Liver (tissue), 9 donors: ENCODE measurements around the gene FMN2. TPM values are rescaled to one million over a fixed set of nuclear protein-coding genes. Genes with fewer than 3 reads are reported as not detected.
"Not testable (repeated sequence)": the region's sequence is repeated elsewhere in the genome, so short reads cannot be mapped to it uniquely, and the experiment has no call there.

ENCODE experiments used
- DNase-seq: peaks from one replicate; pipeline ENCODE4 v3.0.0-alpha.2; 2017; ENCODE audit warnings: low spot score
- H3K27ac ChIP-seq, 2 donors: one replicate each; pipeline ENCODE4 v1.7.0; 2013; ENCODE audit warnings: inconsistent platforms in 2 of 2, low read length in 2 of 2, control low read depth in 1 of 2, low read depth in 1 of 2, mild to moderate bottlenecking in 1 of 2
- H3K27me3 ChIP-seq, 4 donors: one replicate each; pipeline versions ENCODE4 v1.6.1 to v1.7.0; 2013; ENCODE audit warnings: low read length in 3 of 4, inconsistent platforms in 1 of 4, mild to moderate bottlenecking in 1 of 4, moderate library complexity in 1 of 4; ENCODE audit not compliant: control insufficient read depth in 4 of 4, insufficient read depth in 4 of 4
- H3K36me3 ChIP-seq, 4 donors: one replicate each; pipeline versions ENCODE4 v1.6.1 to v1.7.0; 2013; ENCODE audit warnings: low read length in 3 of 4, mild to moderate bottlenecking in 3 of 4, low read depth in 1 of 4, moderate library complexity in 1 of 4; ENCODE audit not compliant: control insufficient read depth in 4 of 4, insufficient read depth in 3 of 4
- H3K4me1 ChIP-seq, 4 donors: one replicate each; pipeline versions ENCODE4 v1.6.1 to v1.7.0; 2013; ENCODE audit warnings: low read length in 3 of 4, mild to moderate bottlenecking in 3 of 4, moderate library complexity in 1 of 4; ENCODE audit not compliant: control insufficient read depth in 4 of 4, insufficient read depth in 4 of 4
- H3K4me3 ChIP-seq, 3 donors: one replicate each; pipeline versions ENCODE4 v1.6.1 to v1.7.0; 2013; ENCODE audit warnings: low read length in 3 of 3, control low read depth in 1 of 3, low read depth in 1 of 3, mild to moderate bottlenecking in 1 of 3
- H3K9ac ChIP-seq, 2 donors: one replicate each; pipeline ENCODE4 v1.7.0; 2013; ENCODE audit warnings: low read length in 2 of 2, mild to moderate bottlenecking in 2 of 2, moderate library complexity in 2 of 2, control low read depth in 1 of 2, low read depth in 1 of 2
- H3K9me3 ChIP-seq, 4 donors: one replicate each; pipeline versions ENCODE4 v1.6.1 to v1.7.0; 2013; ENCODE audit warnings: low read length in 3 of 4; ENCODE audit not compliant: control insufficient read depth in 4 of 4
- ATF3 ChIP-seq: IDR thresholded peaks from 2 replicates; pipeline ENCODE4 v1.6.1; 2016; ENCODE audit warnings: antibody characterized with exemption
- CTCF ChIP-seq: fragments of 150-350 bp; IDR thresholded peaks from 2 replicates; pipeline ENCODE4 v1.5.1; 2017; ENCODE audit warnings: improper control_type of control experiment, low read depth, low read length; ENCODE audit not compliant: missing input control
- EGR1 ChIP-seq, 2 donors: IDR thresholded peaks; 2 replicates each; pipeline ENCODE4 v1.6.1; 2016 to 2018; ENCODE audit warnings: antibody characterized with exemption in 2 of 2, low read depth in 2 of 2
- GABPA ChIP-seq, 2 donors: IDR thresholded peaks in 1 of 2; conservative IDR thresholded peaks in 1 of 2; 2 replicates each; pipeline ENCODE4 v1.6.1; 2016; ENCODE audit warnings: antibody characterized with exemption in 2 of 2, mild to moderate bottlenecking in 1 of 2, moderate library complexity in 1 of 2
- HNF4A ChIP-seq, 2 donors: conservative IDR thresholded peaks; 2 replicates each; pipeline ENCODE4 v1.6.1; 2016; ENCODE audit warnings: antibody characterized with exemption in 2 of 2, mild to moderate bottlenecking in 2 of 2
- HNF4G ChIP-seq: IDR thresholded peaks from 2 replicates; pipeline ENCODE4 v1.6.1; 2016; ENCODE audit warnings: antibody characterized with exemption
- JUND ChIP-seq, 2 donors: IDR thresholded peaks; 2 replicates each; pipeline ENCODE4 v1.6.1; 2016; ENCODE audit warnings: antibody characterized with exemption in 2 of 2
- RAD21 ChIP-seq, 2 donors: IDR thresholded peaks; 2 replicates each; pipeline ENCODE4 v1.6.1; 2016; ENCODE audit warnings: antibody characterized with exemption in 2 of 2, mild to moderate bottlenecking in 2 of 2
- REST ChIP-seq: IDR thresholded peaks from 2 replicates; pipeline ENCODE4 v1.6.1; 2016; ENCODE audit warnings: antibody characterized with exemption, mild to moderate bottlenecking
- RXRA ChIP-seq, 2 donors: IDR thresholded peaks; 2 replicates each; pipeline ENCODE4 v1.6.1; 2017 to 2018; ENCODE audit warnings: antibody characterized with exemption in 2 of 2, mild to moderate bottlenecking in 1 of 2
- YY1 ChIP-seq: IDR thresholded peaks from 2 replicates; pipeline ENCODE4 v1.6.1; 2016; ENCODE audit warnings: antibody characterized with exemption, mild to moderate bottlenecking
- ZBTB33 ChIP-seq: IDR thresholded peaks from 2 replicates; pipeline ENCODE4 v1.6.1; 2016; ENCODE audit warnings: antibody characterized with exemption
- WGBS: extraction: QIAGEN DNeasy Blood & Tissue Kit; methylation state at CpG from one replicate; pipeline ENCODE4 v1.1.7; 2013; 5-methylcytosine and 5-hydroxymethylcytosine counted together
- polyA plus RNA-seq, 2 donors: library from polyadenylated mRNA; stranded (reverse) in 1 of 2; unstranded in 1 of 2; fragments of 200-250 nt in 1 of 2; fragments of >200 nt in 1 of 2; fragmentation: Nextera tagmentation in 1 of 2; extraction: Ambion mirVana in 1 of 2; gene quantifications; one replicate each; pipeline versions ENCODE4 v1.2.1 to v1.2.3, GENCODE V29; 2013 to 2015
- total RNA-seq, 2 donors: library from RNA; depleted of rRNA; stranded (reverse); fragments of >200 nt; gene quantifications; one replicate each; pipeline ENCODE4 v1.2.3, GENCODE V29; 2014
- donor health status: healthy.
- donor health status: healthy.
- donor health status: healthy.
- donor health status: healthy.
- donor health status: healthy.

The FMN2 gene
- total and polyA plus RNA-seq, 4 donors = 0.17 TPM; not detected in 3

- TF ChIP-seq REST (no peak), HNF4G (no peak), RXRA (IDR thresholded peaks at IDR 0.05) (no peak), JUND (IDR thresholded peaks at IDR 0.05) (no peak)
Observed at GRCh38 chr1:240271081-240271480, 179.4 kb downstream of the FMN2 start (continued).

- DNase-seq = no peak
- H3K36me3 ChIP-seq = no peaks in the 10 kb centered on the region
- no peaks in the 10 kb centered on the region for H3K27me3 ChIP-seq
- TF ChIP-seq RAD21 (IDR thresholded peaks at IDR 0.05) (no peak), JUND (IDR thresholded peaks at IDR 0.05) (no peak), GABPA (IDR thresholded peaks at IDR 0.05 in 1 of 2, conservative IDR thresholded peaks at IDR 0.05 in 1 of 2) (no peak), CTCF (no peak)
- no peak overlapping the region for H3K9ac ChIP-seq
- H3K4me3 ChIP-seq = no peak overlapping the region
- no peaks in the 10 kb centered on the region for H3K4me1 ChIP-seq
- no peak overlapping the region for H3K27ac ChIP-seq
- peaks cover 0 to 7% (median 0%) of the 10 kb centered on the region in 4 donors for H3K9me3 ChIP-seq
- WGBS = 71% methylated on average over 5 of the region's 5 CpGs
Observed at GRCh38 chr1:240274569-240274968, 182.9 kb downstream of the FMN2 start.

- not testable (repeated sequence) for H3K9me3 ChIP-seq, H3K27ac ChIP-seq, DNase-seq, H3K9ac ChIP-seq, H3K27me3 ChIP-seq, H3K36me3 ChIP-seq, H3K4me1 ChIP-seq, H3K4me3 ChIP-seq
Observed at GRCh38 chr1:240275219-240275618, 183.5 kb downstream of the FMN2 start.

- Histone ChIP-seq H3K9me3 (no peaks in the 10 kb centered on the region), H3K27me3 (no peaks in the 10 kb centered on the region), H3K4me3 (no peak overlapping the region), H3K36me3 (no peaks in the 10 kb centered on the region), H3K4me1 (no peaks in the 10 kb centered on the region), H3K27ac (no peak overlapping the region), H3K9ac (no peak overlapping the region)
- TF ChIP-seq ATF3 (no peak), ZBTB33 (no peak), RXRA (IDR thresholded peaks at IDR 0.05) (no peak), EGR1 (IDR thresholded peaks at IDR 0.05; ENCODE audit: low read depth in 2 of 2) (no peak), JUND (IDR thresholded peaks at IDR 0.05) (no peak), RAD21 (IDR thresholded peaks at IDR 0.05) (no peak), HNF4A (conservative IDR thresholded peaks at IDR 0.05) (no peak), YY1 (no peak)
- DNase-seq = no peak
- 68% methylated on average over 6 of the region's 6 CpGs for whole genome bisulfite sequencing
Observed at GRCh38 chr1:240278082-240278481, 186.4 kb downstream of the FMN2 start.
